Neuron (in vitro differentiated cells): ENCODE data around the gene SHOX.
"Not testable (repeated sequence)": the region's sequence is repeated elsewhere in the genome, so short reads cannot be mapped to it uniquely, and the experiment has no call there.

Experiments used
- H2AFZ ChIP-seq: one replicate; pipeline ENCODE4 v1.6.1; 2013; ENCODE audit warnings: low read depth, mild to moderate bottlenecking, inconsistent platforms, low read length, moderate library complexity
- H3K27me3 ChIP-seq: one replicate; pipeline ENCODE4 v1.6.1; 2013; ENCODE audit warnings: low read length; ENCODE audit not compliant: insufficient read depth
- H3K36me3 ChIP-seq: one replicate; pipeline ENCODE4 v1.6.1; 2013; ENCODE audit warnings: low read length; ENCODE audit not compliant: insufficient read depth
- H3K4me1 ChIP-seq: one replicate; pipeline ENCODE4 v1.6.1; 2013; ENCODE audit warnings: low read length; ENCODE audit not compliant: insufficient read depth
- H3K4me3 ChIP-seq: 2 replicates; pipeline ENCODE4 v1.5.1; 2013; ENCODE audit warnings: mild to moderate bottlenecking, low read length, moderate library complexity
- H3K9me3 ChIP-seq: one replicate; pipeline ENCODE4 v1.6.1; 2013; ENCODE audit warnings: low read length

Gene SHOX

DNA sequence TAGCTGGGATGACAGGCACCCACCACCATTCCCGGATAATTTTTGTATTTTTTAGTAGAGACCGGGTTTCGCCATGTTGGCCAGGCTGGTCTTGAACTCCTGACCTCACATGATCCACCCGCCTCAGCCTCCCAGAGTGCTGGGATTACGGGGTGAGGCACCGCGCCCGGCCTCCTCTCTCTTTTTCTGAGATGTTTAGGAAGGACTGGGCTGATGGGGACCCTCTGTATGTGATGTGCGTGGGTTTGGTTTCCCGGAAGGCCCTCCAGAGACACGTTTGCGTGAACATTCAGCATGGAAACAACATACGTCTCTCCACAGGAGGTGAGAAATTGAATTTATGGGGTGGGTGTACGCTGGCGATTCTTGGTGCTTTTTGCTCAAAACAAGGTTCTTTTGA is 18.6 kb downstream of the SHOX start:
- H2AFZ ChIP-seq = no peak overlapping the region
- no peak overlapping the region for H3K4me3 ChIP-seq
- H3K36me3 ChIP-seq = no peaks in the 10 kb centered on the region
- H3K9me3 ChIP-seq = no peaks in the 10 kb centered on the region
- no peaks in the 10 kb centered on the region for H3K4me1 ChIP-seq
- H3K27me3 ChIP-seq = peaks cover 21% of the 10 kb centered on the region

DNA sequence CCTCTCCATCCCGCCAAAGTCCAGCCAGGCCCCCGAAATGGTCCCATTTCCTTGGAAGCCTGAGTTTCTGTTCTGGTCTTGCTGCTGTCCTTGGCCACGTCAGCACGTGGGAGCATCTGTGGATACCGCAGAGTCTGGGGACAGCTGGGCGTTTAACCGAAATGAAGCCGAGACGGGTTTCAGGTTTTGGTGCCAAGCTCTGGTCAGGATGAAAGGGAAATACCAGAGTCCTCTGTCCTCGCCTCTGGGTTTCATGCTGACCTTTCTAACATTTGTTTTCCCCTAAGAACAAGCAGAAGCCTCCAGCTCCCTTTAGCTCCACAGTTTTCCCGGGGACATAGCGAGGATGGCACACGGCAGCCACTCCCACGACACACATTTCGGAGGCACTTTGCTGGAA is 19.7 kb downstream of the SHOX start:
- no peak overlapping the region for H3K4me3 ChIP-seq
- H3K36me3 ChIP-seq = no peaks in the 10 kb centered on the region
- no peaks in the 10 kb centered on the region for H3K4me1 ChIP-seq
- H2AFZ ChIP-seq = no peak overlapping the region
- no peaks in the 10 kb centered on the region for H3K9me3 ChIP-seq
- H3K27me3 ChIP-seq = peaks cover 14% of the 10 kb centered on the region

GRCh38 chrX:650811-651210 is 20.2 kb downstream of the SHOX start:
- H3K4me1 ChIP-seq = no peaks in the 10 kb centered on the region
- peaks cover 12% of the 10 kb centered on the region for H3K27me3 ChIP-seq
- H2AFZ ChIP-seq = no peak overlapping the region
- no peaks in the 10 kb centered on the region for H3K36me3 ChIP-seq
- no peaks in the 10 kb centered on the region for H3K9me3 ChIP-seq
- no peak overlapping the region for H3K4me3 ChIP-seq

DNA sequence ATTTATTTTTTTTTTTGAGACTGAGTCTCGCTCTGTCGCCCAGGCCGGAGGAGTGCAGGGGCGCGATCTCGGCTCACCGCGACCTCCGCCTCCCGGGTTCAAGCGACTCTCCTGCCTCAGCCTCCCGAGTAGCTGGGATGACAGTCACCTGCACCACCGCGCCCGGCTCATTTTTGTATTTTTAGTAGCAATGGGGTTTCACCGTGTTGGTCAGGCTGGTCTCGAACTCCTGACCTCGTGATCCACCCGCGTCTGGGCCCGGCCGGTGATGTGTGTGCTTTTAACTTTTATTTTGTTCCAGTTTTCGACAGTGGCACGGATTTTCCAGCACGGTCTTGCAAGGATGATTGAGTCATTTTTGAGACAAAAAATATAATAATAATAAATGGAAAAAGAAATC is 21.3 kb downstream of the SHOX start:
- H3K9me3 ChIP-seq, H2AFZ ChIP-seq, H3K4me1 ChIP-seq: not testable (repeated sequence)

DNA sequence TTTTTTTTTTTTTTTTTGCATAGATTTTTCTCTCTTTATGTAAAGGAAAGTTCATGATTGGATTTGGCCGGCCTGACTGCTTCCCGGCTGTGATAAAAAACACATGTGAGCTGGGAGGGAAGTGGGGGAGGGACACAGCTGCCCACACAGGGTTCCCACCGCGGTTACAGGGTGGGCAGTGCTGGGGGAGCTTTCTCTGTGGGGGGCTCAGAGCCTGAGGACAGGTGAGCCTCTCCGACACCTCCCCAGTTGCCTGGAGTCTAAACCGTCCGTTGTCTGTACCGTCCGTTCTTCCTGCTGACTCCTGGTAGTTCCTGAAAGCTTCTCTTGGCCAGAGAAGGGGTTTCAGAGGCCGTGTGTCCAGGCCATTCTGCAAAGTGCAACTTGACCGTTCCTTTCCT is 21.8 kb downstream of the SHOX start:
- Histone ChIP-seq H3K4me3 (no peak overlapping the region), H2AFZ (no peak overlapping the region), H3K9me3 (no peaks in the 10 kb centered on the region), H3K36me3 (no peaks in the 10 kb centered on the region), H3K27me3 (peaks cover 12% of the 10 kb centered on the region), H3K4me1 (no peaks in the 10 kb centered on the region)

More for the DNA sequence above, 21.3 kb downstream of the SHOX start:
- not testable (repeated sequence) for H3K4me3 ChIP-seq, H3K36me3 ChIP-seq
- H3K27me3 ChIP-seq = peaks cover 12% of the 10 kb centered on the region

DNA sequence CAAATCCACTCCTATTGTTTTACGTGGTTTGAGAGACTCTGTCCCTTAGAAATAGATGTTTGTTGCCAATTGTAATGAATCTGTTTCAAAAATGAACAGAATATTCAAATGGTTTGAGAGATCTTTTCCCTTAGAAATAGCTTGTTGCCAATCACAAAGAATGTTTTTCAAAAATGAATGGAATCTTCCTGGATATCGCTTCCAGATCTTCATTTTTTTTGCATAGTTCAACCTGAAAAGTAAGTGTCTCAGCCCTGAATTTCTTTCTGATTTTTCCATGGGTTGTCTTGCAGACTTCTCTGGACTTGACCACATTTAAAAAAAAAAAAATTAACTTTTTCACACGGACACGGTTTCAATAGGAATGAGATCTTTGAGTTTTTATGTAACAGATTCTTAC is 22.7 kb downstream of the SHOX start:
- H3K27me3 ChIP-seq = peaks cover 12% of the 10 kb centered on the region
- H3K9me3 ChIP-seq = no peaks in the 10 kb centered on the region
- H3K4me3 ChIP-seq = no peak overlapping the region
- H2AFZ ChIP-seq = no peak overlapping the region
- no peaks in the 10 kb centered on the region for H3K4me1 ChIP-seq
- H3K36me3 ChIP-seq = no peaks in the 10 kb centered on the region

- Histone ChIP-seq H3K9me3 (no peaks in the 10 kb centered on the region), H3K36me3 (no peaks in the 10 kb centered on the region), H2AFZ (no peak overlapping the region), H3K27me3 (no peaks in the 10 kb centered on the region), H3K4me1 (no peaks in the 10 kb centered on the region), H3K4me3 (no peak overlapping the region)
Observed at GRCh38 chrX:661154-661553, 30.6 kb downstream of the SHOX start.

- Histone ChIP-seq H3K9me3 (no peaks in the 10 kb centered on the region), H3K4me1 (no peaks in the 10 kb centered on the region)
Observed at GRCh38 chrX:662126-662525, 31.5 kb downstream of the SHOX start.

GRCh38 chrX:663841-664240 is 33.2 kb downstream of the SHOX start:
- Histone ChIP-seq H2AFZ (no peak overlapping the region), H3K9me3 (no peaks in the 10 kb centered on the region), H3K27me3 (no peaks in the 10 kb centered on the region), H3K4me3 (no peak overlapping the region), H3K36me3 (no peaks in the 10 kb centered on the region), H3K4me1 (no peaks in the 10 kb centered on the region)

More at GRCh38 chrX:662126-662525, 31.5 kb downstream of the SHOX start:
- no peak overlapping the region for H2AFZ ChIP-seq
- H3K4me3 ChIP-seq = no peak overlapping the region
- H3K27me3 ChIP-seq = no peaks in the 10 kb centered on the region
- H3K36me3 ChIP-seq = no peaks in the 10 kb centered on the region

- H3K27me3 ChIP-seq = no peaks in the 10 kb centered on the region
Observed at GRCh38 chrX:666762-667720, 36.5 kb downstream of the SHOX start.

DNA sequence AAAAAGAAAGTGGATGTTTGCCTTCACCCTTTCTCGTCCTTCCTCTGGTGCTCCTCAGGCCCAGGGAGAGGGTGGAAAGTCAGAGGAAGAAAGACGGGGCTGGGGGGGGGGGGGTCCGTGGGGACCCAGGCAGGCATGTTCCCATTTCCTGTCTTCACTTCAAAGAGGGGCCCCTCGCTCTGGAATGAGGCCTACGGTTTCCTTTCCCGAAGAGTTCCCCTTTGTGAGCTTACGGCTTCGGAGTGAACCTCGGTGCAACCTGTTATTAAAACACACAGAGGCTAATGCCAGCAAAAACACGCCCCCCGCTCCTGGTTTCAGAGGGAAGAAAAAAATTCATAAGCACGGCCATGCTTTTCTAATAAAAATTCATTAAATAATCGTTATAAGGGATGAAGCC is 40.1 kb downstream of the SHOX start:
- no peaks in the 10 kb centered on the region for H3K27me3 ChIP-seq

More at GRCh38 chrX:666762-667720, 36.5 kb downstream of the SHOX start:
- no peak overlapping the region for H3K4me3 ChIP-seq
- no peaks in the 10 kb centered on the region for H3K9me3 ChIP-seq
- H3K36me3 ChIP-seq = no peaks in the 10 kb centered on the region
- H3K4me1 ChIP-seq = no peaks in the 10 kb centered on the region
- H2AFZ ChIP-seq = no peak overlapping the region

GRCh38 chrX:672931-673330 is 42.3 kb downstream of the SHOX start:
- no peak overlapping the region for H3K4me3 ChIP-seq
- H3K27me3 ChIP-seq = no peaks in the 10 kb centered on the region
- no peak overlapping the region for H2AFZ ChIP-seq
- H3K9me3 ChIP-seq = peaks cover 1% of the 10 kb centered on the region
- H3K4me1 ChIP-seq = no peaks in the 10 kb centered on the region
- no peaks in the 10 kb centered on the region for H3K36me3 ChIP-seq

More for the DNA sequence above, 40.1 kb downstream of the SHOX start:
- no peaks in the 10 kb centered on the region for H3K36me3 ChIP-seq
- H3K9me3 ChIP-seq = no peaks in the 10 kb centered on the region
- no peak overlapping the region for H3K4me3 ChIP-seq
- H2AFZ ChIP-seq = no peak overlapping the region
- H3K4me1 ChIP-seq = no peaks in the 10 kb centered on the region

- Histone ChIP-seq H3K36me3 (no peaks in the 10 kb centered on the region), H3K4me1 (no peaks in the 10 kb centered on the region), H3K27me3 (no peaks in the 10 kb centered on the region), H3K4me3 (no peak overlapping the region), H3K9me3 (peaks cover 1% of the 10 kb centered on the region), H2AFZ (no peak overlapping the region)
Observed at GRCh38 chrX:675279-675954, 44.8 kb downstream of the SHOX start.
